ENCODE data around the gene LRRC4C. TPM values are rescaled to one million over a fixed set of nuclear protein-coding genes. Genes with fewer than 3 reads are reported as not detected.

LRRC4C gene
- total and polyA plus RNA-seq, 2 donors (not counting 3 experiments of a cell fraction or from before 2014, with no cell fraction given): not detected

DNA sequence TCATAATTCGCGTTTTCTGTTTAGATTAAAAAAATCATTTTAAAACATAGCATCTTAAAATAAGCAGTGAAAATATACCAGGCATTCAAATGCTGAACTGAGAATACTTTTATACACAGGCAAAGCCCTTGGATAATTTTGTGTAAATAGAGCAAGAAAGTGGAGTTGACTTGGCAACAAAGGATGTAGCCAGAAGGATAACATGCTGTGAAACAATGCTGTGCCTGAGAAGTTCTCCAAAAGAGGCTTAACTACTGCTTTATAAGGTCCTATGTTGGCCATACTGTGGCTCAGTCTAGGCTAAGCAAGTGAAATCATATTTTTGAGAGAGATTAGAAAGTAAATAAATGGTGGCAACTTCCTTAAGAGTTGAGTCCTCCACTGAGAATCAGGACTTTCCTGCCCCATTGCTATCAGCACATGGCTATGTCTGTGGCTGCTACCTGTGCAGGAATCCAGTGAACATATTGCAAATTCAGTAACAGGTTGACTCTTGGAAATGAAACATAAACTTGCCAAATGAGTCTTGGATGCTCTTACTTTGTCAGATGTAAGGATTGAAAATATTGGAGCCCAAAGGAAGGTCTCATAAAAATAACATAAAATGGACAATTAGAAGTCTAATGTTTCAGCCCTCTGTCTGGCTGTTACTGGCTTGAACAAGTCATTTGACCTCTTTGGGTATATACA lies 448.9 kb downstream of the LRRC4C start:
- no peak overlapping the region for H2AFZ ChIP-seq (ENCODE audit: low read depth, low read length)
- DNase-seq (ENCODE audit: low read depth, low spot score): no peak
- no peaks in the 10 kb centered on the region for H3K9me1 ChIP-seq (replicated peaks; ENCODE audit: control insufficient read depth, extremely low read depth, insufficient read depth, low read length)
- TF ChIP-seq, protein P1, sequence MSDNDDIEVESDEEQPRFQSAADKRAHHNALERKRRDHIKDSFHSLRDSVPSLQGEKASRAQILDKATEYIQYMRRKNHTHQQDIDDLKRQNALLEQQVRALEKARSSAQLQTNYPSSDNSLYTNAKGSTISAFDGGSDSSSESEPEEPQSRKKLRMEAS (IDR thresholded peaks at IDR 0.05; ENCODE audit: insufficient read depth, insufficient read length): no peak
- TF ChIP-seq JUN (IDR thresholded peaks at IDR 0.05; ENCODE audit: borderline replicate concordance, insufficient read depth, insufficient read length, low read depth) (no peak), EZH2 (IDR thresholded peaks at IDR 0.05; ENCODE audit: borderline replicate concordance, low read depth, low read length, severe bottlenecking) (no peak), FOS (IDR thresholded peaks at IDR 0.05; ENCODE audit: borderline replicate concordance, insufficient read depth, low read length) (no peak), MYC (IDR thresholded peaks at IDR 0.05; ENCODE audit: low read depth, low read length) (no peak), POLR2AphosphoS5 (IDR thresholded peaks at IDR 0.05; ENCODE audit: insufficient read depth, low read depth, low read length) (no peak), POLR2A (IDR thresholded peaks at IDR 0.05; ENCODE audit: low read depth, low read length) (no peak)
- TF ChIP-seq, protein P2, sequence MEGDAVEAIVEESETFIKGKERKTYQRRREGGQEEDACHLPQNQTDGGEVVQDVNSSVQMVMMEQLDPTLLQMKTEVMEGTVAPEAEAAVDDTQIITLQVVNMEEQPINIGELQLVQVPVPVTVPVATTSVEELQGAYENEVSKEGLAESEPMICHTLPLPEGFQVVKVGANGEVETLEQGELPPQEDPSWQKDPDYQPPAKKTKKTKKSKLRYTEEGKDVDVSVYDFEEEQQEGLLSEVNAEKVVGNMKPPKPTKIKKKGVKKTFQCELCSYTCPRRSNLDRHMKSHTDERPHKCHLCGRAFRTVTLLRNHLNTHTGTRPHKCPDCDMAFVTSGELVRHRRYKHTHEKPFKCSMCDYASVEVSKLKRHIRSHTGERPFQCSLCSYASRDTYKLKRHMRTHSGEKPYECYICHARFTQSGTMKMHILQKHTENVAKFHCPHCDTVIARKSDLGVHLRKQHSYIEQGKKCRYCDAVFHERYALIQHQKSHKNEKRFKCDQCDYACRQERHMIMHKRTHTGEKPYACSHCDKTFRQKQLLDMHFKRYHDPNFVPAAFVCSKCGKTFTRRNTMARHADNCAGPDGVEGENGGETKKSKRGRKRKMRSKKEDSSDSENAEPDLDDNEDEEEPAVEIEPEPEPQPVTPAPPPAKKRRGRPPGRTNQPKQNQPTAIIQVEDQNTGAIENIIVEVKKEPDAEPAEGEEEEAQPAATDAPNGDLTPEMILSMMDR (IDR thresholded peaks at IDR 0.05; ENCODE audit: extremely low read depth in 1 of 2, insufficient read depth in 1 of 2, low read depth in 1 of 2, low read length in 2 of 2): no peak
- H3K79me2 ChIP-seq (ENCODE audit: control insufficient read depth, insufficient read depth, low read length): no peaks in the 10 kb centered on the region
- no peaks in the 10 kb centered on the region for H4K20me1 ChIP-seq (replicated peaks; ENCODE audit: control insufficient read depth, extremely low read depth, insufficient read depth, low read length)
- H3K27me3 ChIP-seq (ENCODE audit: control insufficient read depth in 2 of 2, insufficient read depth in 2 of 2, low read length in 2 of 2): no peaks in the 10 kb centered on the region
- intact Hi-C loops (cut with micrococcal nuclease): no loop called here
- H3K9ac ChIP-seq (replicated peaks; ENCODE audit: extremely low read depth, insufficient read depth, low read length): no peak overlapping the region
- dilution Hi-C loops (cut with MboI; ENCODE audit: extremely low pct_ligation_motif_present, low sequenced_read_pairs): no loop called here
- no peak overlapping the region for H3K4me2 ChIP-seq (ENCODE audit: insufficient read depth, low read length)
- POLR2A ChIA-PET: no interaction called here
- H3K27ac ChIP-seq (ENCODE audit: insufficient read depth, low read depth, low read length): no peak overlapping the region
- no peak overlapping the region for H3K4me3 ChIP-seq (replicated peaks in 1 of 3; ENCODE audit: insufficient read depth in 1 of 3, low read depth in 1 of 3, low read length in 3 of 3)
- H3K9me3 ChIP-seq (replicated peaks; ENCODE audit: control insufficient read depth, insufficient read depth, low read length): peaks cover 4% of the 10 kb centered on the region
- no peak for FAIRE-seq
- H3K4me1 ChIP-seq (ENCODE audit: control insufficient read depth, extremely low read depth, insufficient read depth, low read length): no peaks in the 10 kb centered on the region
- no TSS peak for BruUV-seq (replicated peaks)
- CTCF ChIA-PET: no interaction called here
- no peaks in the 10 kb centered on the region for H3K36me3 ChIP-seq (ENCODE audit: control insufficient read depth in 2 of 2, extremely low read depth in 1 of 2, insufficient read depth in 2 of 2, low read length in 2 of 2)

Data from endothelial cell of umbilical vein (primary cell).